Stimulated activated memory B cell treated with anti-CD40 and anti-IgM and Interleukin-4, amounts not matched to agents 10 μg/mL and 1 μg/mL and 100 μg/mL, for 72 hours (primary cell): ENCODE measurements around the gene TUBGCP6.

Source experiments
- ATAC-seq: fragments of 150-1000 bp; cut with Tn5 transposase; 2 replicates; pipeline ENCODE4 v1.10.0; 2021
- H3K27ac Mint-ChIP-seq: one replicate; pipeline ENCODE4 v1.8.0; 2022; ENCODE audit warnings: mild to moderate bottlenecking, mixed read lengths
- H3K27me3 Mint-ChIP-seq: one replicate; pipeline ENCODE4 v1.8.0; 2022; ENCODE audit warnings: mixed read lengths
- H3K36me3 Mint-ChIP-seq: one replicate; pipeline ENCODE4 v1.8.0; 2022; ENCODE audit warnings: mixed read lengths
- H3K4me1 Mint-ChIP-seq: one replicate; pipeline ENCODE4 v1.8.0; 2022; ENCODE audit warnings: mixed read lengths
- H3K4me3 Mint-ChIP-seq: one replicate; pipeline ENCODE4 v1.8.0; 2022; ENCODE audit warnings: mild to moderate bottlenecking, moderate library complexity, mixed read lengths
- H3K9me3 Mint-ChIP-seq: one replicate; pipeline ENCODE4 v1.8.0; 2022; ENCODE audit warnings: mixed read lengths

The TUBGCP6 gene

DNA sequence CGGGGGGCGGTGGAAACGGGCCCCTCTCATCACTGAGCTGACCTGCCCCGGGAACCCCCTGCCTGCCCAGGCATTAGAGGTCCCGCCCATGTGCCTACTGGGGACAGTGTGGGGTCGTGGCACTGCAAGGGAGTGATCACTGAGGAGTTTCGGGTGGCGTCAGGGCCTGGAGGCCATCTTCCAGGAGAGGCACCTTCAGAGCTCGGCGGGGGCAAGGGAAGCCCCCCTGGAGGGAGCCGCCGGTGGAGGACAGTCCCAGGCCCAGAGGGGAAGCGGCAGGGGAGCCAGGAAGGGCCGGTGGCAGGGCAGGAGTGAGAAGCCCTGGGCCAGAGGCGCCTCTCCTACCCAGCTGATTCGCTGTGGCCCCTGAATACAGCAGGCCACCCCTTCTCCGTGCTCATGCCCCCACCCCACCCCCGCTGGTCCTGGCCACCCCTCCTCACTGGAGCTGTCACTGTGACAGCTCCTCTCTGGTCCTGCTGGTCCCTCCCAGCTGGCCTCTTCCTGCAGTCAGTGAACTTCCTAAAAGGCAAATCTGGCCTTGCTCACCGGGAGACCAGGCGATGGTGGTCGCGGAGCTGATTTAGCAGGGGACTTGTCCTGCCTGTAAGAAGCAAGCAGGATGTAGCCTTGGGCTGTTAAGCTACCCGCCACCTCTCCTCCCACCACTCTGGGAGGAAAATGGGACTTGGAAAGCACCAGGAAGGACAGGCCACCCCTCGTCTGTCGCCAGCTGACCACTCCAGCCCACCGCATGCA lies 27.4 kb upstream of the TUBGCP6 start:
- no peaks in the 10 kb centered on the region for H3K36me3 Mint-ChIP-seq
- peaks cover 26% of the 10 kb centered on the region for H3K4me1 Mint-ChIP-seq
- no peak overlapping the region for H3K27ac Mint-ChIP-seq
- H3K9me3 Mint-ChIP-seq = no peaks in the 10 kb centered on the region
- H3K4me3 Mint-ChIP-seq = no peak overlapping the region
- H3K27me3 Mint-ChIP-seq = no peaks in the 10 kb centered on the region
- ATAC-seq = no peak

GRCh38 chr22:50271519-50271970 lies 26.7 kb upstream of the TUBGCP6 start:
- Mint-ChIP-seq H3K9me3 (no peaks in the 10 kb centered on the region), H3K27me3 (no peaks in the 10 kb centered on the region), H3K36me3 (no peaks in the 10 kb centered on the region), H3K27ac (no peak overlapping the region), H3K4me1 (peaks cover 26% of the 10 kb centered on the region), H3K4me3 (peak overlapping the region; percentile 26)
- ATAC-seq = peak; percentile 29

GRCh38 chr22:50270666-50271394 lies 26.0 kb upstream of the TUBGCP6 start:
- H3K27me3 Mint-ChIP-seq = no peaks in the 10 kb centered on the region
- peak overlapping the region; percentile 78 for H3K4me3 Mint-ChIP-seq
- H3K27ac Mint-ChIP-seq = no peak overlapping the region
- H3K36me3 Mint-ChIP-seq = no peaks in the 10 kb centered on the region
- H3K9me3 Mint-ChIP-seq = no peaks in the 10 kb centered on the region
- peaks cover 30% of the 10 kb centered on the region for H3K4me1 Mint-ChIP-seq
- ATAC-seq = peak; percentile 49

DNA sequence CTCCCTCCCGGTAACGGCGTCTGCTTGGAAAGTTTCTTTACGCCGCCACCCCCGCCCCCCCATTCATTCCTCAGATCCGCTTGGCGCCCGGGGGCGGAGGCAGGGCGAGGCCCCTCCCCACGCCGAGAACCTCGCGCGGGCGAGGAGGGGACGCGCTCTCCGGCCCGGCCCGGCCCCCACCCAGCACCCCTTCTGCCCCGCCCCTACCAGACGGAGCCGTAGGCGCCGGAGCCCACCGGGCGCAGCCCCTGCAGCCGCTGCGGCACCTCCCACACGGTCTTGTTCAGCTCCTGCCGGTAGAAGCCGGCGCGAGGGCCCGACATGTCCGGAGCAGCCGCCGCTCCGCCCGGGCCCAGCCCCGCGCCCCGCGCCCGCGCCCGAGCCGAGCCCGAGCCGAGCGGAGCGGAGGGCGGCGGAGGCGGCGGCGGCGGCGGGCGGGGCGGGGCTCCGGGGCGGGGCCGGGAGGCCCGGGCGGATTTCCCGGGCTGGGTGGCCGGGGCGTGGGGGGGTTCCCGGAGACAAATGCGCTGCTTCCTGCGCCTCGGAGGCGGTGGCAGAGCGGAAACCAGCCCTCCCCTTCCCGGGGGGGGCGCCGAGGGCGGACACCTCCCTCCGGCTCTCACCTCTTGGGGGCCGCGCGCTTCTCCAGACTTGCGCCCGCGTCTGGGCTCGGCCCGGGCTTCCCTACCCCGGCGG lies 25.3 kb upstream of the TUBGCP6 start, which contains the start of gene MAPK11:
Gene MAPK11, minus strand, starts transcription at position 411 of the 696 bp plus-strand sequence. Its CDS starts 88 bp downstream, at position 323.
- peak; percentile 63 for ATAC-seq
- Mint-ChIP-seq H3K4me3 (peak within 1 kb of the TSS; percentile 78), H3K9me3 (no peaks in the 10 kb centered on the region), H3K27ac (no peak within 1 kb of the TSS), H3K27me3 (no peaks in the 10 kb centered on the region), H3K4me1 (peaks cover 34% of the 10 kb centered on the region), H3K36me3 (no peaks in the 10 kb centered on the region)

- no peaks in the 10 kb centered on the region for H3K27me3 Mint-ChIP-seq
- H3K9me3 Mint-ChIP-seq = no peaks in the 10 kb centered on the region
- H3K27ac Mint-ChIP-seq = no peak overlapping the region
- peaks cover 40% of the 10 kb centered on the region for H3K4me1 Mint-ChIP-seq
- H3K4me3 Mint-ChIP-seq = peak overlapping the region; percentile 63
- no peak for ATAC-seq
- no peaks in the 10 kb centered on the region for H3K36me3 Mint-ChIP-seq
Observed at GRCh38 chr22:50269573-50269969, 24.7 kb upstream of the TUBGCP6 start.

DNA sequence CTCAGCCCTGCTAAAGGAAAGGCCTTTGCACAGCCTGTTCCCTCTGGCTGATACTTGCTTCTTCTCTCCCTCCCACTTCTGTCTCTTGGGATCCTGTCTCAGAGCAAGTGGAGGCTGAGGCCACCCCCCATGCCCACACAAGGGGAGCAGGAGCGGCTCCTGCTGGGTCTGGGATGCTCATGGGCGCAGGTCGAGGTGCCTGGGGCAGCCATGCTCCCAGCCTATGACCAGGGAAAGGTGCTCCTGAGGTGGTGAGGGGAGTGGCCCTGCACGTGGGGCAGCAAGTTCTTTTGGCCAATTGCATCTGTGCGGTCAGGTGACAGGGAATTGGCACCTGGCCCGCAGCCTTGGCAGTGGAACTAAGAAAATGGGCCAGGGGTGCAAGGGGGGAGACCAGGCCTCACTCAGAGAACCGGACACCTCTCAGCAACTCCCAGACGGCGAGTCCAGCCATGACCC lies 23.9 kb upstream of the TUBGCP6 start:
- no peak overlapping the region for H3K27ac Mint-ChIP-seq
- no peak for ATAC-seq
- no peaks in the 10 kb centered on the region for H3K36me3 Mint-ChIP-seq
- H3K4me1 Mint-ChIP-seq = peaks cover 42% of the 10 kb centered on the region
- peak overlapping the region; percentile 23 for H3K4me3 Mint-ChIP-seq
- H3K9me3 Mint-ChIP-seq = no peaks in the 10 kb centered on the region
- H3K27me3 Mint-ChIP-seq = no peaks in the 10 kb centered on the region

GRCh38 chr22:50267591-50268390 lies 23.0 kb upstream of the TUBGCP6 start:
- Mint-ChIP-seq H3K4me1 (peaks cover 48% of the 10 kb centered on the region), H3K36me3 (no peaks in the 10 kb centered on the region), H3K4me3 (no peak overlapping the region), H3K27me3 (peaks cover 6% of the 10 kb centered on the region), H3K27ac (no peak overlapping the region), H3K9me3 (no peaks in the 10 kb centered on the region)
- no peak for ATAC-seq

DNA sequence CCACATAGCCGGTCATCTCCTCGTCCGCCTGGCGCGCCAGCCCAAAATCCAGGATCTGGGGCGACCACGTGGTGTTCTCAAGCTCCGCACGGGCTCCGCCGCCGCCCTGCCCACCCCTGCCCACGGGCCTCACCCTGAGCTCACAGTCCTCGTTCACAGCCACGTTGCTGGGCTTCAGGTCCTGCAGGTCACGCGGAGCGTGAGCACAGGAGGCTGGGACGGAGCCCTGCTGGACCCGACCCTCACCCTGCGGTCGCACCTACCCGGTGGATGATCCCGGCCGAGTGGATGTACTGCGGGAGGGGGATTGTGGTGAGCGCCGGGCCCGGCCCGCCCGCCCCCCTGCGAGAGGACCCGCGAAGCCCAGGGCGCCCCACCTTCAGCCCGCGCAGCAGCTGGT lies 22.2 kb upstream of the TUBGCP6 start:
- Mint-ChIP-seq H3K9me3 (no peaks in the 10 kb centered on the region), H3K27me3 (peaks cover 14% of the 10 kb centered on the region), H3K27ac (no peak overlapping the region), H3K4me1 (peaks cover 56% of the 10 kb centered on the region), H3K36me3 (no peaks in the 10 kb centered on the region), H3K4me3 (no peak overlapping the region)
- ATAC-seq = no peak

DNA sequence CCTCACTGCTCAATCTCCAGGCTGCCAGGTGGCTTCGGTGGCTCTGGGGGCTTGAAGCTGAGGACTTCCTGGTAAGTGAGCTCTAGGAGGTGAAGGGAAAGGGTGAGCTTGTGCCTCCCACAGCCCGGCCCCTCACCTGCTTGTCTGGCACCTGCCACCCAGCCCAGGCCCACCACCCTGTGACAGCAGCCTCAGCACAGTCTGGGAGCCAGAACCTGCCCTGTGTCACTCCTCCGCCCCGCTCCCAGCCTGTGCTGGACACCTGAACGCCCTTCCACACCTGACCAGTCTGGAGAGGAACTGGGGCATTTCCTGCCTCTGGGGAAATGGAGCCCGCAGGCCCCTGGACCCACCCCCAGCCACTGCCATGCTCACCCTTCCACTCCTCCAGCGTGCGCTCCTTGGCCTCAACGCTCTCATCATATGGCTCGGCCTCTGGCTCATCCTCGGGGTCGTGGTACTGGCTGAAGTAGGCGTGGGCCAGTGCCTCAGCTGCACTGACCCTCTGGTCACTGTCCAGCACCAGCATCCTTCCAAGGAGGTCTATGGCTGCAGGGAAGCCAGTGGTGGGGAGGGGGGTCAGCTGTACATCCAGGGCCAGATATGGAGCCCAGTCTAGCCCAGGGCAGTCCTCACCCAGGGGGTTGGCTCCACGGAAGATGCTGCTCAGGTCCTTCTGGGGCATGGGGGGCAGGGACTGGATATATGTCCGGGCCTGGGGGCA lies 20.3 kb upstream of the TUBGCP6 start:
- peaks cover 55% of the 10 kb centered on the region for H3K4me1 Mint-ChIP-seq
- no peak for ATAC-seq
- H3K27me3 Mint-ChIP-seq = peaks cover 23% of the 10 kb centered on the region
- no peak overlapping the region for H3K4me3 Mint-ChIP-seq
- H3K36me3 Mint-ChIP-seq = no peaks in the 10 kb centered on the region
- peak overlapping the region; percentile 5 for H3K27ac Mint-ChIP-seq
- H3K9me3 Mint-ChIP-seq = no peaks in the 10 kb centered on the region

- Mint-ChIP-seq H3K27me3 (peaks cover 32% of the 10 kb centered on the region), H3K4me1 (peaks cover 50% of the 10 kb centered on the region), H3K27ac (no peak overlapping the region), H3K9me3 (no peaks in the 10 kb centered on the region), H3K36me3 (no peaks in the 10 kb centered on the region), H3K4me3 (no peak overlapping the region)
- no peak for ATAC-seq
Observed at GRCh38 chr22:50264104-50264745, 19.4 kb upstream of the TUBGCP6 start.

DNA sequence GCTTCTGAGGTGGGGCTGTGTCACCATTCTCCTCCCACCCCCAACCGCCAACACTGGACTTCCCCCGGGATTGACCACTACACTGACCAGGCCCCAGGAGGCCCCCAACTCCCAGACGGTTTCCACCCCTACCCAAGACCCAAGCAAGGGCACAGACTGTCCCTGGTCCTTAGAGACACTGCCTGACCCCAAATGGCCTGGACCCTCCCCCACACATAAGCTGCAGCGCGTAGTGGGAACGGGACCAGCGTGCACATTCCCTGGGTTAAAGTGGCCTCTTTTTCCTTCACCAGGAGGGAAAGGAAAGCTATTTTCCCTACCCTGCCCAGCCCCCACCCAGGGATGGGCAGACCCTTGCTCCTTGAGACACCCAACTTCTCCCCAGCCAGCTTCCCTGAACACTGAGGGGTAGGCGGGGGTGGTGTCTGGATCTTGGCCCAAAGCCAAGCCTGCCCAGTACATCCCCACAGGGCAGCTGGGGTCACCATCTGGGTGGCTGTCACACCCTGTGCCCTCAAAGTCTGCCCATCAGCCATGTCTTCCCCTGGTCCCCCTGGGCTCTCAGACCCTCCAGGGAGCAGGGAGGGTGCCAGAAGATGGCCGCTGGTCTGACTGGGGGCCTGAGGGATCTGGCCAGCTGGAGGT lies 18.3 kb upstream of the TUBGCP6 start:
- Mint-ChIP-seq H3K36me3 (no peaks in the 10 kb centered on the region), H3K4me3 (no peak overlapping the region), H3K4me1 (peaks cover 38% of the 10 kb centered on the region), H3K27me3 (peaks cover 43% of the 10 kb centered on the region), H3K27ac (no peak overlapping the region), H3K9me3 (no peaks in the 10 kb centered on the region)
- ATAC-seq = no peak

GRCh38 chr22:50262460-50262911 lies 17.7 kb upstream of the TUBGCP6 start:
- Mint-ChIP-seq H3K27ac (peak overlapping the region; percentile 53), H3K36me3 (no peaks in the 10 kb centered on the region), H3K27me3 (peaks cover 49% of the 10 kb centered on the region), H3K9me3 (no peaks in the 10 kb centered on the region), H3K4me1 (peaks cover 37% of the 10 kb centered on the region), H3K4me3 (peak overlapping the region; percentile 66)
- no peak for ATAC-seq
